ENCODE results near the gene KAZN. TPM values are rescaled to one million over a fixed set of nuclear protein-coding genes. Genes with fewer than 3 reads are reported as not detected.

Gene KAZN
- total RNA-seq, 2 donors from 2014 or later: 3.4 to 12.2 TPM

DNA sequence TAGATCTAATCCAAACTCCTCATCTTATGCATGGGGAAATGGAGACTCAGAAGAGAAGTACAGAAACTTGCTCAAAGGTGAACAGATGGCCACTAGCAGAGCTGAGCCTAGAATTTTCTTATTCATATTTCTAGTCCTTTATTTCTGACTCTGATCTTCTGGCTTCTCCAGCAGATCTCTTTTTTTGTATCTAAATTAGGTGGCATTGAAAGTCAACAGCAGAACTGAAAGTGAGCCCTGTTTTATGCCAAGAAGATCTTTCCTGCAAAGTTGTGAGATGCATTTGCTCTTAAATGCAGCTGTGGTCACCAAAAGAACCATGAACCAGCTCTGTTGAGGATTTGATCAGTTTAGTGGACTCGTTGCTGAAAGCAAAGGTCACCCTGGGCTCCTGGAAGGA lies 75.5 kb downstream of the KAZN start:
- H3K4me1 ChIP-seq: no peaks in the 10 kb centered on the region
- no peak for DNase-seq

DNA sequence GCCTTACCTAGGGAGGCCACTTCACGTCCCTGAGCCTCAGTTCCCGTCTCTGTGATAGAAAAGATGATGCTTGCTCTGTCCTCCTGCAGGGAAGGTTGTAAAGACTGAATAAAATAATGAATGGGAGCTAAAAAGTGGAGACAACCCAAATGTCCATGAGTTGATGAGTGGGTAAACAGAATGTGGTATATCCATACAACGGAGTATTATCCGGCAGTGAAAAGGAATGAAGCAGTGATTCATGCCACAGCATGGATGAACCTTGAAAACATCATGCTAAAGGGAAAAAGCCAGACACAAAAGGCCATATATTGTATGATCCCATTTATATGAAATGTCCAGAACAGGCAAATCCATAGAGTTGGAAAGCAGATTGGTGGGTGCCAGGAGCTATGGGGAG lies 77.9 kb downstream of the KAZN start:
- intact Hi-C loops (cut with DNase I): no loop called here
- H3K36me3 ChIP-seq (replicated peaks in 1 of 2; ENCODE audit: insufficient read depth in 1 of 2, low read depth in 2 of 2): no peaks in the 10 kb centered on the region
- no peak for TF ChIP-seq POLR2A (IDR thresholded peaks at IDR 0.05)
- TF ChIP-seq, protein P1, sequence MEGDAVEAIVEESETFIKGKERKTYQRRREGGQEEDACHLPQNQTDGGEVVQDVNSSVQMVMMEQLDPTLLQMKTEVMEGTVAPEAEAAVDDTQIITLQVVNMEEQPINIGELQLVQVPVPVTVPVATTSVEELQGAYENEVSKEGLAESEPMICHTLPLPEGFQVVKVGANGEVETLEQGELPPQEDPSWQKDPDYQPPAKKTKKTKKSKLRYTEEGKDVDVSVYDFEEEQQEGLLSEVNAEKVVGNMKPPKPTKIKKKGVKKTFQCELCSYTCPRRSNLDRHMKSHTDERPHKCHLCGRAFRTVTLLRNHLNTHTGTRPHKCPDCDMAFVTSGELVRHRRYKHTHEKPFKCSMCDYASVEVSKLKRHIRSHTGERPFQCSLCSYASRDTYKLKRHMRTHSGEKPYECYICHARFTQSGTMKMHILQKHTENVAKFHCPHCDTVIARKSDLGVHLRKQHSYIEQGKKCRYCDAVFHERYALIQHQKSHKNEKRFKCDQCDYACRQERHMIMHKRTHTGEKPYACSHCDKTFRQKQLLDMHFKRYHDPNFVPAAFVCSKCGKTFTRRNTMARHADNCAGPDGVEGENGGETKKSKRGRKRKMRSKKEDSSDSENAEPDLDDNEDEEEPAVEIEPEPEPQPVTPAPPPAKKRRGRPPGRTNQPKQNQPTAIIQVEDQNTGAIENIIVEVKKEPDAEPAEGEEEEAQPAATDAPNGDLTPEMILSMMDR (IDR thresholded peaks at IDR 0.05): no peak
- no peak overlapping the region for H3K4me3 ChIP-seq
- ATAC-seq (no peak), DNase-seq (no peak)
- peaks cover 0 to 3% (median 0%) of the 10 kb centered on the region in 3 donors for H3K9me3 ChIP-seq
- H3K4me1 ChIP-seq: no peaks in the 10 kb centered on the region
- no peak overlapping the region for H3K27ac ChIP-seq
- no peaks in the 10 kb centered on the region for H3K27me3 ChIP-seq
- 86 to 93% methylated on average over 4 of the region's 4 CpGs for whole genome bisulfite sequencing, 2 donors

More for the DNA sequence above, 75.5 kb downstream of the KAZN start:
- H3K9me3 ChIP-seq: peaks cover 0 to 3% (median 0%) of the 10 kb centered on the region in 3 donors
- no peaks in the 10 kb centered on the region for H3K36me3 ChIP-seq (replicated peaks in 1 of 2; ENCODE audit: insufficient read depth in 1 of 2, low read depth in 2 of 2)
- no peak for TF ChIP-seq POLR2A (IDR thresholded peaks at IDR 0.05)
- TF ChIP-seq, protein P1 (IDR thresholded peaks at IDR 0.05): no peak
- no peak overlapping the region for H3K27ac ChIP-seq
- no peak overlapping the region for H3K4me3 ChIP-seq
- no peaks in the 10 kb centered on the region for H3K27me3 ChIP-seq
- ATAC-seq: no peak
- intact Hi-C loops (cut with DNase I): no loop called here
- WGBS, 2 donors: 0 to 21% methylated on average over 1 of the region's 1 CpG

DNA sequence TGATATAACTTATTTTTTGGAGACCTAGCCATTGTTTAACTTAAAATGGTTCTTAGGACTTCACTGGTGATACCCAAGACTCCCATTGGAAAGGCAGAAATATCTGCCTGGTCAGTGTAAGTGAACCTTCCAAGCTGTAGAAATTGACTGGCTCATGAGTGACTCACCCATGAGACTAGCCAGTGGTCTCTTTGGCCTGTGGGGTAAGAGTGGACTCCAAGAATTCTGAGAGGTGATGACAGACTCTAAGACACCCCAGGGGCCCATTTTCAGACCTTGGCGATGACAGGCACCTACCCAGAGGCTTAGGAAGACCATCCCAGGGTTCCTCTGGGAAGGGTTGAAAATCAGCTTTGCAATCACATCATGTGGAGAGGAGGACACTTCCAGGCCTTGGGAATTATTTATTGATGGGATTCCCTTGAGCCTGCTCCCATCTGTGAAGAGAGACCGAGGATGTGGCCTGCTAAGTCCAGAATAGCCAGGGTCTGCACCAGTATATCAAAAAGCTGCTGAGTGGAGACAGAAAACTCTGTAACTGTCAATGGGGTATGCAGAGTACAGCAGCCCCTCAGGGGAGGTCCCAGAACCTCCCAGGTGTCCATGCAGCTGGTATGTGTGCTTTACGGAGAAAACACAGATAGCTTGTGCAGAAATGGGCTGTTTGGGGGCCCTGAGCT lies 78.9 kb downstream of the KAZN start:
- Histone ChIP-seq H3K36me3 (replicated peaks in 1 of 2; ENCODE audit: insufficient read depth in 1 of 2, low read depth in 2 of 2) (no peaks in the 10 kb centered on the region), H3K27me3 (no peaks in the 10 kb centered on the region), H3K4me1 (no peaks in the 10 kb centered on the region), H3K27ac (no peak overlapping the region), H3K4me3 (no peak overlapping the region), H3K9me3 (peaks cover 0 to 3% (median 0%) of the 10 kb centered on the region in 3 donors)
- DNase-seq (no peak), ATAC-seq (no peak)
- 84 to 92% methylated on average over 3 of the region's 3 CpGs for WGBS, 2 donors
- intact Hi-C loops (cut with DNase I): no loop called here
- no peak for TF ChIP-seq POLR2A (IDR thresholded peaks at IDR 0.05)
- TF ChIP-seq, protein P1 (IDR thresholded peaks at IDR 0.05): no peak

DNA sequence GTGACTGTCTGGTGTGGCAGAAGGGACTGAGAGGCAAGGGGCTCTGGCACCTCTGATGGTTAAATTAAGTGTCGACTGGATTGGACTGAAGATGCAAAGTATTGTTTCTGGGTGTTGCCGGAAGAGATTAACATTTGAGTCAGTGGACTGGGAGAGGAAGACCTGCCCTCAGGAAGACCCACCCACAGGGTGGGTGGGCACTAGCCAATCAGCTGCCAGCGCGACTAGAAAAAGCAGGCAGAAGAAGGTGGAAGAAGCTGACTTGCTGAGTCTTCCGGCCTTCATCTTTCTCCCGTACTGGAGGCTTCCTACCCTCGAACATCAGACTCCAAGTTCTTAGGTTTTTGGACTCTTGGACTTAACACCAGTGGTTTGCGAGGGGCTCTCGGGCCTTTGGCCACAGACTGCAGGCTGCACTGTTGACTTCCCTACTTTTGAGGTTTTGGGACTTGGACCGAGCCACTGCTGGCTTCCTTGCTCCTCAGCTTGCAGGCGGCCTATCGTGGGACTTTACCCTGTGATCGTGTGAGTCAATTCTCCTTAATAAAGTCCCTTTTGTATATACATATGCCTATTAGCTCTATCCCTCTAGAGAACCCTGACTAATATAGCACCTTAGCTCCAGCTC lies 79.6 kb downstream of the KAZN start:
- no peak overlapping the region for H3K4me3 ChIP-seq
- no peaks in the 10 kb centered on the region for H3K27me3 ChIP-seq
- TF ChIP-seq, protein P1 (IDR thresholded peaks at IDR 0.05): no peak
- TF ChIP-seq POLR2A (IDR thresholded peaks at IDR 0.05): no peak
- no peak for ATAC-seq
- 76 to 78% methylated on average over 13 of the region's 13 CpGs for WGBS, 2 donors
- no peak for DNase-seq
- peaks cover 0 to 3% (median 0%) of the 10 kb centered on the region in 3 donors for H3K9me3 ChIP-seq
- intact Hi-C loops (cut with DNase I): no loop called here
- H3K36me3 ChIP-seq (replicated peaks in 1 of 2; ENCODE audit: insufficient read depth in 1 of 2, low read depth in 2 of 2): no peaks in the 10 kb centered on the region
- H3K27ac ChIP-seq: no peak overlapping the region
- no peaks in the 10 kb centered on the region for H3K4me1 ChIP-seq

All from body of pancreas (tissue), 4 donors.